ENCODE results near the gene EPB42.

EPB42 gene

DNA sequence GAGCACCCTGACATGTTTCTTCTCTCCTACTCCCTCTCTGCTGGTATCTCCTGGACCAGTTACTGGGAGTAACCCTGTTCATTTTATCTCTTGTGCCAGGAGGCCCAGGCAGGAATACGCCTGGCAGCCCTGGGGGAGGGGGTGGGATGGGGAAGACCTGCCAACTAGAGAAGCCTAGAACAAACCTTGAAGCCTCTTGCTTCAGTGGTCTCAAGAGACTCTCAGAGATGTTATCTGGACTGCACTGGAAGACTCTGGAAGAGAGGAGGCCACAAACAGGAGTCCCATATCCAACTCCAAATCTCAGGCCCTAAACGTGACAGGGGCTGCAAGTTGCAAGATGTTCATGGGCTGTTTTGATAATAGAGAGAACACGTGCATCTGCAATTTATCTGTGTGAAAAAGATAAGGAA is at the start of gene EPB42:
EPB42 (minus strand) TSS at position 28 of the 413 bp plus-strand sequence. CDS start 193 bp downstream, outside the sequence.
- no peak for DNase-seq (ENCODE audit: extremely low read depth, low read depth)
- TF ChIP-seq, protein P1, sequence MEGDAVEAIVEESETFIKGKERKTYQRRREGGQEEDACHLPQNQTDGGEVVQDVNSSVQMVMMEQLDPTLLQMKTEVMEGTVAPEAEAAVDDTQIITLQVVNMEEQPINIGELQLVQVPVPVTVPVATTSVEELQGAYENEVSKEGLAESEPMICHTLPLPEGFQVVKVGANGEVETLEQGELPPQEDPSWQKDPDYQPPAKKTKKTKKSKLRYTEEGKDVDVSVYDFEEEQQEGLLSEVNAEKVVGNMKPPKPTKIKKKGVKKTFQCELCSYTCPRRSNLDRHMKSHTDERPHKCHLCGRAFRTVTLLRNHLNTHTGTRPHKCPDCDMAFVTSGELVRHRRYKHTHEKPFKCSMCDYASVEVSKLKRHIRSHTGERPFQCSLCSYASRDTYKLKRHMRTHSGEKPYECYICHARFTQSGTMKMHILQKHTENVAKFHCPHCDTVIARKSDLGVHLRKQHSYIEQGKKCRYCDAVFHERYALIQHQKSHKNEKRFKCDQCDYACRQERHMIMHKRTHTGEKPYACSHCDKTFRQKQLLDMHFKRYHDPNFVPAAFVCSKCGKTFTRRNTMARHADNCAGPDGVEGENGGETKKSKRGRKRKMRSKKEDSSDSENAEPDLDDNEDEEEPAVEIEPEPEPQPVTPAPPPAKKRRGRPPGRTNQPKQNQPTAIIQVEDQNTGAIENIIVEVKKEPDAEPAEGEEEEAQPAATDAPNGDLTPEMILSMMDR (IDR thresholded peaks at IDR 0.05; ENCODE audit: low read depth, low read length) = no peak

DNA sequence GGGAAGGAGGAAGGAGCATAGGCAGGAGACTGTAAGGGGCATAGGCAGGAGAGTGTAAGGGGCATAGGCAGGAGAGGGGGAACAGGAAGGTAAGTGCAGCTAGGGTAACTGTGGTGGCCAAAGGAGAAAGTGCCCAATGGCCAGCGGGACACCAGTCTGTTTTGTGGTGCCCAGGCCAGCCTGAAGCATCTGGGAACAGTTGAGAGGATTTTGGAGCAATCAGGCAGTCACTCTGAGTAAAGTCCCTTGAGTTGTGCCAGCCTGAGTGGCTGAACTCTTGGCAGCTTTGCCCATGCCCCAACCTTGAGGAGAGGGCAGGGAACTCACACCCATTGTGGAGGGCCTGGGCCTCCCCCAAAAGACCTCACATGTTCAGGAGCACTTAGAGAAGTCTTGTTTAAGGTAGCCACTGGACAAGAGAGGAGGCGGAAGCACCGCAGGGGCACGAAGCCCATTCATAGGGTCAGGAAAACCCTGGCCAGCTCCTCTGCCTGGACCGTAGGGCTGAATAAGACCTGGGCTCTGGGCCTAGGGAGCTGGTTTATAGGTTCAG is 49.4 kb upstream of the EPB42 start:
- DNase-seq (ENCODE audit: extremely low read depth, low read depth) = no peak
- TF ChIP-seq, protein P1 (IDR thresholded peaks at IDR 0.05; ENCODE audit: low read depth, low read length) = no peak

DNA sequence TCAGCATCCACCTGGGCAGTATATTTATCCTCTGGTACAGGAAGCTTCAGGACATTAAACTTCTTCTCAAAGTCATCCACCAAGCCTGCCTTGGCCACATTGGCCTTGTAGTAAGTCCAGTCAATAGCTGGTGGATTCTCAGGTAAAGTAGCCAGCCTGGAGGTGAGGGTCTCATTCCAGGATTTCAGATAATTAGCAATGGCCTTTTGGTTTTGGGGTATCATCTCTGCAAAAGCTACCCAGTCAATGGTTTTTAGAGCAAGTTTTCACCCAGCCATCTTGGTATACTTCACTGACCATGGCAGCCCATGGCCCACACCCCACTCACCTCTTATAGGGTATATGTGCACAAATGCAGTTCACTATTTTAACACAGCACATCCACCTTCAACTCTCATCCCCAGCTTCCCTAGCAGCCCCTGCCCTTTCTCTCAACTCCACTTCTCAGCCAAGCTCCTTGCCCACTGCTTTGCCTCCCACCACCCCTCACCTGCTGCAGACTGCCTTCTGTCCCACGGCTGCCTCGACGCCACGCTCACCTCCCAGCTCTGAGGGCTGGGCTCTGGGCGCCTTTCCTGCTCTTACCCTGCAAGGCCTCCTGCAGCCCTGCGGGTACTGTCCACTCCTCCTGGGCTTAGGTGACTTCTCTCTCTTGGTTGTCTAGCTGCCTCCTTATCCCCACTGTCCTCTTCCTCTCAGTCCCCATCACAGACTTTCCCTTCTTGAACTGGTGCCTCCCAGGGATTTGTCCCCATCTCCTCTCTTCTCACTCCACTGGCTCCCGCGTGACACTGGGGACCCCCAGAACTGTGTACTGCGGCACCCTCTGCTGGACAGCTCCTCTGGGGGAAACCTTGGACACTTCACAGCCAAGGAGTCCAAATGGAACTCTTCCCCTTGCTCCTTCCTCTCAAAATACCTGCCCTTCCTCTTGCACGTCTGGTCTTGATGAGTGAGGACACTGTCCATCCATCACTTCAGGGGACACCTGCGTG is 47.6 kb upstream of the EPB42 start:
- TF ChIP-seq, protein P1 (IDR thresholded peaks at IDR 0.05; ENCODE audit: low read depth, low read length) = peak; percentile 38
- no peak for DNase-seq (ENCODE audit: extremely low read depth, low read depth)

DNA sequence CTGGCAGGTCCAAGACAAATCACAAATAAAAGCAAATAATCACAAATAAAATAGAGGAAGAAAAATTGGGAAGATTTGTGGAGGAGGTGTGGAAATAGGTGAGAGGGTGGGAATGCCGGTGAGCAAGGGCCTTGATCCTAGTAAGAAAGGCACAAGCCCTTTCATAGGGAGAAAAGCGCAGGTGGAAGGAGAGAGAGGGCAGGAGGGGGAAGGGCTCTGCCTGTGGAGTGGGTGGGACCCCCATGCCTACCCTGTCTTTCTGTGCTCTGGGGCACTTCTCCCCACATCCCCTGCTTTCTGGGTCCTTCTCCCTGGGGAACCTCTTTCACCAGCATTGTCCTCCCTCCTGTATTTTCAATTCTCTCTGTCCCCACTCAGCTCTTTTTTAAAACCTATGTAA is 46.6 kb upstream of the EPB42 start:
- TF ChIP-seq, protein P1 (IDR thresholded peaks at IDR 0.05; ENCODE audit: low read depth, low read length) = no peak
- no peak for DNase-seq (ENCODE audit: extremely low read depth, low read depth)

DNA sequence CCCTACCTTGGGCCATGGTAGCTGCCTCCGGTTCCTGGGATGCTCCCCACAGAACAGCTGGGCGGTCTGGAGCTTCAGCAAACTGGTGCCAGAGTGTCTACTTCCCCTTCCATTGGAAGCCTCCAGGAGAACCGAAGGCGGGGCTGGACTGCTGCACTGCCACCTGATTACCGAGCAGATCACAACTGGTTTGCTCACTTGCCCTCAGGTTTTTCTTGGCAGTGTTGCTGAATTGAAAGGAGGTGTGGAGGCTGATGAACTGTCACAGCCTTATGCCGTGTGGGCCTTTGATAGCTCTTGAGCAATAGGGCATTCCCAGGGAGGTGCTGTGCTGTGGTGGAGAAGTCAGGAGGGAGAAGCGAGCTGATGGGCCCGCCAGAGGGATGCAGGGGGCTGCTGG is 46.0 kb upstream of the EPB42 start, which contains the start of gene TGM5:
TGM5 (minus strand) TSS at position 95 of the 400 bp plus-strand sequence; CDS start at position 16, 79 bp downstream.
- TF ChIP-seq, protein P1 (IDR thresholded peaks at IDR 0.05; ENCODE audit: low read depth, low read length) = no peak
- DNase-seq (ENCODE audit: extremely low read depth, low read depth) = no peak

DNA sequence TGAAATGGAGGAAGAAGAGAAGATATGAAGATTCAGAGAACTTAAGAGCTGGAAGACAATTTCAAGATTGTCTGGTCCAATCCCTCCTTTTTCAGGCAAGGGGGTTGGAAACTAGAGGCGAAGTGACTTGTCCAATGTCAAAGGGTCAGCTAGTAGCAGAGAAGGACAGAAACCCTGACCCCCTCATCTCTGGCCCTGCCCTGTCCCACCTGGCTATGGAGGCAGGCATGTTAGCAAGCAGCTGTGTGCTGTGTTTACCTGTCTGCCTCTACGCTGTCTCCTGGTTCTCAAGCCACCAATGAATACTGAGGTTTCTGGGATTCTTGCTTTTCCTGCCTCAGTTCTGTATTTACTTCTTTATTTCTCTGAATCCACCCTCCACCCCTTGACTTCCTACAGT is 45.6 kb upstream of the EPB42 start:
- TF ChIP-seq, protein P1 (IDR thresholded peaks at IDR 0.05; ENCODE audit: low read depth, low read length) = no peak
- DNase-seq (ENCODE audit: extremely low read depth, low read depth) = no peak

Data from AG09319 (cell line).